Transverse colon (tissue), 4 donors: Measurements from ENCODE around the gene COL24A1.

Experiments used
- EP300 ChIP-seq: sonication (generic); formaldehyde crosslinking; IDR thresholded peaks from one replicate; pipeline ENCODE4 v1.6.1; 2017; ENCODE audit warnings: antibody characterized with exemption, low read depth
- POLR2AphosphoS5 ChIP-seq, 3 donors: sonication (generic); formaldehyde crosslinking; IDR thresholded peaks; one replicate each; pipeline ENCODE4 v1.6.1; 2016; ENCODE audit warnings: antibody characterized with exemption in 3 of 3
- TF ChIP-seq, protein P1 (sequence below), 5 experiments: fragments of 200-600 bp in 3 of 5; fragments of 450-650 bp in 2 of 5; sonication (generic) in 3 of 5; IDR thresholded peaks; 1 replicate in 2 of 5; 2 replicates in 3 of 5; pipeline ENCODE4 v1.5.1; 2016 to 2017; ENCODE audit warnings: antibody characterized with exemption in 5 of 5, inconsistent platforms in 3 of 5, mild to moderate bottlenecking in 2 of 5, moderate library complexity in 1 of 5

DNA sequence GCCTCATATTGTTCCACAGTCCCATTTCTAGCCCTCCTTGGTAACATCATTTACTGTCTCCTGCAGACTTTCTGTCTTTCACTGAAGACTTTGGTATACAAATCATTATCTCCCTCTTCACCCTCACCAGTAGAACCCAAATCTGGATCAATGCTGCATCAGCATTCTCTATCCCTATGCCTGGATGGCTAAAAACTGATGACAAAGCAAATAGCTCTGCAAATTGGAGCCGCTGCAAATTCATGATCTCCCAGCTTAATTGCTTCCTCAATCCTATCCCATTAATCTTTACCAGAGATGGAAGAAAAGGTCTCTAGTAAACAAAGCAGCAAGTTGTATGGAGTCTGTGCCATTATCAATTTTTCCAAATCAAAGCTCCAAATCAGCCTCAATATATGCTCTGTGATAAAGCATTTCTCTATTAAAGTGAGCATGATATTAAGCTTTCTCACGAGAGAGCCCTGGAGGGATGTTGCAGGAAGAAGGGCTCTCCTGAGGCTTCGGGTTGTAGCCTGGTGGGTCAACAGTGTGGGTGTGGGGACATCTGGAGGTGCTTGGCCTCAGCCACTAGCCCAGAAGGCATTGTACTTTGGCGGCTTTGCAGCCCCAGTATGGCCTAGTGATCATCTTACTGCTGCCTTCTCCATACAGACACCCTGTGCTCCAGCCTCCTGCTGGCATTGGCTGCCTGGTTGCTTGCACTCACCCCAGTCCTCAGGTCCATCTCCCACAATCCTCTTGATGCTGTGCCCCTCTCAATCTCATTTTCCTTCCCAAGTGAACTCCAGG lies 46.2 kb upstream of the COL24A1 start:
- TF ChIP-seq, protein P1, sequence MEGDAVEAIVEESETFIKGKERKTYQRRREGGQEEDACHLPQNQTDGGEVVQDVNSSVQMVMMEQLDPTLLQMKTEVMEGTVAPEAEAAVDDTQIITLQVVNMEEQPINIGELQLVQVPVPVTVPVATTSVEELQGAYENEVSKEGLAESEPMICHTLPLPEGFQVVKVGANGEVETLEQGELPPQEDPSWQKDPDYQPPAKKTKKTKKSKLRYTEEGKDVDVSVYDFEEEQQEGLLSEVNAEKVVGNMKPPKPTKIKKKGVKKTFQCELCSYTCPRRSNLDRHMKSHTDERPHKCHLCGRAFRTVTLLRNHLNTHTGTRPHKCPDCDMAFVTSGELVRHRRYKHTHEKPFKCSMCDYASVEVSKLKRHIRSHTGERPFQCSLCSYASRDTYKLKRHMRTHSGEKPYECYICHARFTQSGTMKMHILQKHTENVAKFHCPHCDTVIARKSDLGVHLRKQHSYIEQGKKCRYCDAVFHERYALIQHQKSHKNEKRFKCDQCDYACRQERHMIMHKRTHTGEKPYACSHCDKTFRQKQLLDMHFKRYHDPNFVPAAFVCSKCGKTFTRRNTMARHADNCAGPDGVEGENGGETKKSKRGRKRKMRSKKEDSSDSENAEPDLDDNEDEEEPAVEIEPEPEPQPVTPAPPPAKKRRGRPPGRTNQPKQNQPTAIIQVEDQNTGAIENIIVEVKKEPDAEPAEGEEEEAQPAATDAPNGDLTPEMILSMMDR (IDR thresholded peaks at IDR 0.05): no peak
- no peak for TF ChIP-seq EP300
- no peak for TF ChIP-seq POLR2AphosphoS5 (IDR thresholded peaks at IDR 0.05)
